Erythroblast (primary cell): ENCODE measurements around the gene HS3ST5.

Experiments used
- GATA1 ChIP-seq: IDR thresholded peaks from 2 replicates; pipeline ENCODE4 v1.6.1; 2011; ENCODE audit warnings: low read depth, mild to moderate bottlenecking, control low read depth, low read length, moderate library complexity
- POLR2A ChIP-seq: IDR thresholded peaks from 2 replicates; pipeline ENCODE4 v1.6.1; 2011; ENCODE audit warnings: mild to moderate bottlenecking, low read length

GRCh38 chr6:114062199-114062598, 280.6 kb downstream of the HS3ST5 start:
- TF ChIP-seq POLR2A, result no peak
- no peak for TF ChIP-seq GATA1
